ENCODE data around the gene FAM89B. TPM values are rescaled to one million over a fixed set of nuclear protein-coding genes. Genes with fewer than 3 reads are reported as not detected.
A peak's percentile ranks its signal among the peaks of the same experiment; 100 is the strongest.

The FAM89B gene
- total RNA-seq, 1 experiment from 2014 or later: 102 TPM

- no peaks in the 10 kb centered on the region for H3K27me3 ChIP-seq (ENCODE audit: control insufficient read depth, insufficient read depth, low read length)
- in situ Hi-C loops (cut with HindIII; ENCODE audit: low pct_unique_long_range_greater_than_20kb, low sequenced_read_pairs) (no loop called here), intact Hi-C loops (cut with micrococcal nuclease; ENCODE audit: unreplicated experiment) (no loop called here)
- CTCF ChIA-PET: interaction anchor here (2.2 kb wide), 1 partner anchor 20 kb away, joined by 7 read pairs; no protein-coding TSS in a partner anchor
- POLR2A ChIA-PET: no interaction called here
- ATAC-seq (peak; percentile 53), DNase-seq (ENCODE audit: low read depth, low spot score) (no peak)
- peaks cover 50% of the 10 kb centered on the region for H3K4me1 ChIP-seq (ENCODE audit: control insufficient read depth, insufficient read depth, low read length)
- H3K9me3 ChIP-seq (ENCODE audit: control insufficient read depth, insufficient read depth, low read depth, low read length): no peaks in the 10 kb centered on the region
- peak overlapping the region; percentile 82 to 93 for H3K4me3 ChIP-seq (ENCODE audit: low read depth in 2 of 2, low read length in 2 of 2)
- TF ChIP-seq POLR2AphosphoS5 (IDR thresholded peaks at IDR 0.05; ENCODE audit: low read depth, low read length): 0 out of 2 replicates have a peak, but pooled peaks have one; percentile 19
- peak; percentile 65; the same call in 1 of the 2 replicates for TF ChIP-seq SIN3A (IDR thresholded peaks at IDR 0.05; ENCODE audit: borderline replicate concordance, insufficient read depth, low read depth, low read length)
- TF ChIP-seq REST (IDR thresholded peaks at IDR 0.05; ENCODE audit: insufficient read depth in 1 of 2, low read depth in 2 of 2, low read length in 1 of 2): no peak
- peak; percentile 100 for TF ChIP-seq CTCF (IDR thresholded peaks at IDR 0.05)
- no TSS peak for BruUV-seq (replicated peaks)
- H3K36me3 ChIP-seq (ENCODE audit: control insufficient read depth, insufficient read depth, low read length): no peaks in the 10 kb centered on the region; the same call in 1 of the 2 replicates
- peak overlapping the region; percentile 99 for H3K27ac ChIP-seq (ENCODE audit: low read length)
Observed at GRCh38 chr11:65574109-65574810, 1.9 kb downstream of the FAM89B start.

GRCh38 chr11:65574811-65575567, 2.7 kb downstream of the FAM89B start:
- no peak for ATAC-seq
- Histone ChIP-seq H3K36me3 (ENCODE audit: control insufficient read depth, insufficient read depth, low read length) (no peaks in the 10 kb centered on the region; the same call in 1 of the 2 replicates), H3K9me3 (ENCODE audit: control insufficient read depth, insufficient read depth, low read depth, low read length) (no peaks in the 10 kb centered on the region), H3K4me1 (ENCODE audit: control insufficient read depth, insufficient read depth, low read length) (peaks cover 50% of the 10 kb centered on the region), H3K27me3 (ENCODE audit: control insufficient read depth, insufficient read depth, low read length) (no peaks in the 10 kb centered on the region), H3K4me3 (ENCODE audit: low read depth in 2 of 2, low read length in 2 of 2) (peak overlapping the region; percentile 82 to 93), H3K27ac (ENCODE audit: low read length) (peak overlapping the region; percentile 99)
- in situ Hi-C loops (cut with HindIII; ENCODE audit: low pct_unique_long_range_greater_than_20kb, low sequenced_read_pairs): no loop called here
- no peak for DNase-seq (ENCODE audit: low read depth, low spot score)
- intact Hi-C loops (cut with micrococcal nuclease; ENCODE audit: unreplicated experiment): no loop called here
- no TSS peak for BruUV-seq (replicated peaks)
- TF ChIP-seq TCF7L2 (IDR thresholded peaks at IDR 0.05; ENCODE audit: low read depth, low read length): no peak
- ChIA-PET POLR2A (interaction anchor here (0.5 kb wide), 1 partner anchor 56 kb away, joined by 3 read pairs; no protein-coding TSS in a partner anchor), CTCF (interaction anchor here (2.2 kb wide), 1 partner anchor 19 kb away, joined by 7 read pairs; no protein-coding TSS in a partner anchor)
